ENCODE data around the gene FIGN. TPM values are rescaled to one million over a fixed set of nuclear protein-coding genes. Genes with fewer than 3 reads are reported as not detected.

FIGN gene
- total and polyA plus RNA-seq, 2 of the 4 experiments (the other 2 are of a cell fraction), result 0.77 to 0.90 TPM

DNA sequence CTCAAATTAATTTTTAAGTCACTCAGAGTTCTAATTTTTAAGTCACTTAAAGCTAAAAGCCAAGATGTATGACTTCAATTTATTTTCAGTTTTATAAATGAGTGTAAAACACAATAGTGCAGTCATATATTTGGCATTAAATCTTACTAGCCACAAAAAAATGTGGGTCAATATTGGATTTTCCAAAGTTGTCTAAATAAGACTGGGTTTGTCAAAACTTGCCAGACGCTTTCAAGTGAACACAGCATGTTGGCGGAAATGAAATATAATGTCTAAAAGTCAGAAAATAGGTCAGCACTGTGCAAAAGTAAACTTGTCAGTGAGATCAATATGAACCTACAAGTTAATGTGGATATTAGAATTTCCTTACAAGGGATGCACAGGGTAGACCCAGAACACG, 128.9 kb downstream of the FIGN start:
- Histone ChIP-seq H3K56ac (ENCODE audit: extremely low read depth, insufficient read depth, low read length) (no peak overlapping the region), H2BK15ac (ENCODE audit: low read depth, low read length) (no peak overlapping the region), H3K14ac (replicated peaks; ENCODE audit: low read depth, low read length) (no peak overlapping the region), H3K79me1 (ENCODE audit: low read depth in 1 of 2, low read length in 2 of 2) (no peaks in the 10 kb centered on the region), H2BK120ac (ENCODE audit: low read depth, low read length) (no peak overlapping the region), H4K91ac (ENCODE audit: insufficient read depth, low read depth, low read length) (no peak overlapping the region), H2BK5ac (ENCODE audit: low read depth, low read length, poor library complexity, severe bottlenecking) (no peak overlapping the region), H3K9me3 (ENCODE audit: control insufficient read depth, insufficient read depth, low read length) (no peaks in the 10 kb centered on the region), H2BK20ac (ENCODE audit: low read depth, low read length) (no peak overlapping the region), H4K20me1 (ENCODE audit: insufficient read depth, low read length) (no peaks in the 10 kb centered on the region; the same call in 1 of the 2 replicates), H4K5ac (ENCODE audit: low read depth, low read length) (no peak overlapping the region), H2AK5ac (ENCODE audit: low read depth, low read length) (no peak overlapping the region), H3K27me3 (ENCODE audit: control insufficient read depth, insufficient read depth, low read length) (no peaks in the 10 kb centered on the region), H3K18ac (ENCODE audit: low read depth, low read length) (no peak overlapping the region), H3K4me1 (ENCODE audit: control insufficient read depth, insufficient read depth, low read length) (peaks cover 3% of the 10 kb centered on the region), H3K4me3 (ENCODE audit: insufficient read depth, low read depth, low read length) (no peak overlapping the region), H3K4ac (ENCODE audit: low read depth, low read length) (no peak overlapping the region), H3K23ac (ENCODE audit: low read depth, low read length) (no peak overlapping the region), H3K4me2 (ENCODE audit: low read depth, low read length) (no peak overlapping the region), H3K9ac (ENCODE audit: low read depth, low read length) (no peak overlapping the region), H3K9me1 (ENCODE audit: insufficient read depth, low read length) (peaks cover 11% of the 10 kb centered on the region; the same call in 1 of the 2 replicates), H2AK9ac (replicated peaks; ENCODE audit: low read depth, low read length, poor library complexity) (no peak overlapping the region), H3K36me3 (ENCODE audit: control insufficient read depth, insufficient read depth, low read length) (peaks cover 5% of the 10 kb centered on the region; the same call in 1 of the 2 replicates), H4K8ac (ENCODE audit: low read depth in 2 of 2, low read length in 2 of 2) (no peak overlapping the region), H3K27ac (ENCODE audit: insufficient read depth, low read length) (no peak overlapping the region), H2AFZ (replicated peaks; ENCODE audit: low read length, poor library complexity) (no peak overlapping the region)
- ATAC-seq (ENCODE audit: low read depth) (no peak), DNase-seq (no peak)
- POLR2A ChIA-PET (ENCODE audit: unreplicated experiment), result no interaction called here
- intact Hi-C loops (cut with micrococcal nuclease) (loop anchor here (5.0 kb wide), 1 partner anchor 130 kb away; the partner anchor contains the start of gene FIGN), dilution Hi-C loops (cut with HindIII; ENCODE audit: low sequenced_read_pairs, unreplicated experiment) (no loop called here), in situ Hi-C loops (cut with MboI; ENCODE audit: low sequenced_read_pairs) (no loop called here)
- CTCF ChIA-PET, result no interaction called here
- WGBS, 2 experiments (ENCODE audit: extremely low coverage in 2 of 2, insufficient read length in 1 of 2), result no CpG with 5 or more reads among the region's 3 CpGs
- no peak for TF ChIP-seq POLR2A (IDR thresholded peaks at IDR 0.05; ENCODE audit: low read depth, low read length)
- no peak for TF ChIP-seq MAZ (IDR thresholded peaks at IDR 0.05; ENCODE audit: borderline replicate concordance, low read depth, low read length)
- no peak for TF ChIP-seq RFX5 (IDR thresholded peaks at IDR 0.05; ENCODE audit: low read depth, low read length)
- TF ChIP-seq, protein P1, sequence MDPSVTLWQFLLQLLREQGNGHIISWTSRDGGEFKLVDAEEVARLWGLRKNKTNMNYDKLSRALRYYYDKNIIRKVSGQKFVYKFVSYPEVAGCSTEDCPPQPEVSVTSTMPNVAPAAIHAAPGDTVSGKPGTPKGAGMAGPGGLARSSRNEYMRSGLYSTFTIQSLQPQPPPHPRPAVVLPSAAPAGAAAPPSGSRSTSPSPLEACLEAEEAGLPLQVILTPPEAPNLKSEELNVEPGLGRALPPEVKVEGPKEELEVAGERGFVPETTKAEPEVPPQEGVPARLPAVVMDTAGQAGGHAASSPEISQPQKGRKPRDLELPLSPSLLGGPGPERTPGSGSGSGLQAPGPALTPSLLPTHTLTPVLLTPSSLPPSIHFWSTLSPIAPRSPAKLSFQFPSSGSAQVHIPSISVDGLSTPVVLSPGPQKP (IDR thresholded peaks at IDR 0.05; ENCODE audit: borderline replicate concordance, low read depth, low read length), result no peak
- TF ChIP-seq MXI1 (IDR thresholded peaks at IDR 0.05; ENCODE audit: borderline replicate concordance, low read depth, low read length), result no peak
- no peak for TF ChIP-seq CEBPB (IDR thresholded peaks at IDR 0.05; ENCODE audit: low read depth, low read length)
- TF ChIP-seq MAFK (IDR thresholded peaks at IDR 0.05; ENCODE audit: low read depth, low read length), result no peak
- no peak for TF ChIP-seq SMC3 (IDR thresholded peaks at IDR 0.05; ENCODE audit: low read depth, low read length)
- no peak for TF ChIP-seq FOS (IDR thresholded peaks at IDR 0.05; ENCODE audit: low read depth, low read length)
- no peak for TF ChIP-seq USF2 (IDR thresholded peaks at IDR 0.05; ENCODE audit: low read depth, low read length)
- TF ChIP-seq BHLHE40 (IDR thresholded peaks at IDR 0.05; ENCODE audit: low read depth, low read length), result no peak
- no peak for TF ChIP-seq NFE2L2 (IDR thresholded peaks at IDR 0.05; ENCODE audit: low read depth, low read length)
- TF ChIP-seq RCOR1 (IDR thresholded peaks at IDR 0.05; ENCODE audit: insufficient replicate concordance, low read length), result no peak
- BruUV-seq (replicated peaks), result no TSS peak

All from IMR-90 (cell line).